GM12875 (cell line): Measurements from ENCODE around the gene LARGE1.

Source experiments
- H3K4me3 ChIP-seq: one replicate; pipeline ENCODE4 v1.5.1; 2011; ENCODE audit warnings: low read depth, low read length, control low read depth
- TF ChIP-seq, protein P1 (sequence below): IDR thresholded peaks from 2 replicates; pipeline ENCODE4 v1.5.1; 2011; ENCODE audit warnings: low read depth, mild to moderate bottlenecking, control low read depth, inconsistent platforms, low read length, moderate library complexity, borderline replicate concordance; ENCODE audit not compliant: insufficient read depth

Gene LARGE1

DNA sequence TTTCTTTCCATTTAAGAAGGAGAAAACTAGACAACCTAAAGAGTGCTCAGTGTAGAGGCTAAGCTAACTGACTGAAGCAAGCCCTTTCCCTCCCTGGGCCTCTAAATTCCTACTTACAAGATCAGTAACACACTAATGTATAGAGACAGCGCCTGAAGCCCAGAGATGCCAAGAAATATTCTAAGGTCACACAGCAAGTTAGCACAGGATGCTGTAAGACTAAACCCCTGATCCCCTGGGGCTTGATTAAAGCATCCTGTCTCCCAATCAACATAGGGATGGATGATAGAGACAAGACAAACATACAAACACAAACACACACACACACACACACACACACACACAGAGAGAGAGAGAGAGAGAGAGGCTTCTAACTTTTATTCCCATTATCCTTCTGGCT, 5.6 kb downstream of the LARGE1 start:
- no peak overlapping the region for H3K4me3 ChIP-seq
- TF ChIP-seq, protein P1, sequence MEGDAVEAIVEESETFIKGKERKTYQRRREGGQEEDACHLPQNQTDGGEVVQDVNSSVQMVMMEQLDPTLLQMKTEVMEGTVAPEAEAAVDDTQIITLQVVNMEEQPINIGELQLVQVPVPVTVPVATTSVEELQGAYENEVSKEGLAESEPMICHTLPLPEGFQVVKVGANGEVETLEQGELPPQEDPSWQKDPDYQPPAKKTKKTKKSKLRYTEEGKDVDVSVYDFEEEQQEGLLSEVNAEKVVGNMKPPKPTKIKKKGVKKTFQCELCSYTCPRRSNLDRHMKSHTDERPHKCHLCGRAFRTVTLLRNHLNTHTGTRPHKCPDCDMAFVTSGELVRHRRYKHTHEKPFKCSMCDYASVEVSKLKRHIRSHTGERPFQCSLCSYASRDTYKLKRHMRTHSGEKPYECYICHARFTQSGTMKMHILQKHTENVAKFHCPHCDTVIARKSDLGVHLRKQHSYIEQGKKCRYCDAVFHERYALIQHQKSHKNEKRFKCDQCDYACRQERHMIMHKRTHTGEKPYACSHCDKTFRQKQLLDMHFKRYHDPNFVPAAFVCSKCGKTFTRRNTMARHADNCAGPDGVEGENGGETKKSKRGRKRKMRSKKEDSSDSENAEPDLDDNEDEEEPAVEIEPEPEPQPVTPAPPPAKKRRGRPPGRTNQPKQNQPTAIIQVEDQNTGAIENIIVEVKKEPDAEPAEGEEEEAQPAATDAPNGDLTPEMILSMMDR: no peak

DNA sequence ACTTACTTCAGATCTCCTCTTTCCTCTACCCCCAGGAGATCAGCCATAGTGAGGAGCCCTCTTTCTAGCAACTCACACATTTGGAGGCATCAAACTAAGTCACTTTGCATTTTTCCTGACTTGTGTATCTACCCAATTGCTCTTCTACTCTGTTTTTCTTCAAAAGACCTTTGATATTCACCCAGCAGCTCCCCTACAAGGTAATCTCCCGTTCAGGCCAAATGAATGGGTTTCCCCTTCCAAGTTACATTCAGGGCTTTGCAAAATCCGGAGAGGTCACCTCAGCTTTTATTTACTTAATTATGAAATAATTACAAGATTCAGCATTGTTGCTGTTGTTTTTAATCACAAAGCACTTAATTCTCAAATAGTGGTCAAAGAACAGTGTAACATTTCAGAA, 6.1 kb downstream of the LARGE1 start:
- TF ChIP-seq, protein P1: no peak
- H3K4me3 ChIP-seq: no peak overlapping the region

DNA sequence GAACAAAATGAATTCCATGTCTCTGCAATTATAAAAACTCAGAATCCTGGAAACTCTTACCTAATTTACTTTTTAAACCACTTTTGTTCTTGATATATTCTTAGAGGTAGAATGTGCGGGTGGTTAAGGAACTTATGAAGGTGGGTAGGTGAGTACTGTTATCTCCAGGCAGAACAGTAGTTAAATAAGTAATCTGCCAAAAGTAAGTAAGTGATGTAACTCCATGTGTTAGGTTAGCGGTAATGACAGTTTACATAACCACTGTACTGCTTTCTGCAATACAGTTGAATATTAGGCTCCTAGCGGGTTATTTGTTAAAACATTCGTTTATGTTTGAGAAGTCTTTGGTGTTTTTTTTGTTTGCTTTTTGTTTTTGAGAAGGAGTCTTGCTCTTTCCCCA, 7.1 kb downstream of the LARGE1 start:
- no peak overlapping the region for H3K4me3 ChIP-seq
- TF ChIP-seq, protein P1: no peak

DNA sequence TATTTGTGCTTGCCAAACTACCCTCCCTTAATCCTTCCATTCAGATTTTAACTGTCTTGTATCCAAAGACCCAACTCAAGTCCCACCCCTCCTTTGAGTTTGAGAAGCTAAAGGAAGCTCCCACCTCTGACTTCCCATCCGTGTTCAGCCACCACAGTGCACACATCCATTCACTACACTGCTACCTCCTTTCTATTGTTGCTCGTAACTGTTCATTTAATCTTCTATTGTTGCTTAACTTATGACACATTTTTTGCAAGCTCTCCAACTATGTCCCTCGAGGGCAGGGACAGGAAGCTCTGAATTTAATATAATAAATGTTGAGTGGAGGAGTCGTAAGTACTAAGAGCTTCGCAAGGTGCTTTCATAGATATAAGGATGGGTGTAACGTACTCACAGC, 10.4 kb downstream of the LARGE1 start:
- TF ChIP-seq, protein P1: no peak
- H3K4me3 ChIP-seq: no peak overlapping the region

DNA sequence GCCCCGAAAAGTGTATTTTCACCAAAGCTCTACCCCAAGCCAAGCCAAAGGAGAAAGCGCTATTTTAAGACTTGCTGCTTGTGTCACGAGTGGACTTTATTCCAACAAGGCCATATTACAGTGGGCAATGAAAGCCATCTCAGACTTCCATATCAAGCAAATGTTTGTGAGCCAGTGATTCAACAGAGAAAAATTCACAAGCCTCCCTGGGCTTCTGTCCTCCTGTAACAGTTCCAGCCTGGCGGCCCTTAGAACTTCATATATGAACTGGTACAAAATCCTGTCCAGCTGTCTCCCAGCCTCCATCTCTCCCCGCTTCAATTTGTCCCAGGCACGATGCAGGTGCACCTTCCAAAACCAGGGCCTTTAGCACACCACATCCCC, 11.2 kb downstream of the LARGE1 start:
- TF ChIP-seq, protein P1: no peak
- H3K4me3 ChIP-seq: no peak overlapping the region

DNA sequence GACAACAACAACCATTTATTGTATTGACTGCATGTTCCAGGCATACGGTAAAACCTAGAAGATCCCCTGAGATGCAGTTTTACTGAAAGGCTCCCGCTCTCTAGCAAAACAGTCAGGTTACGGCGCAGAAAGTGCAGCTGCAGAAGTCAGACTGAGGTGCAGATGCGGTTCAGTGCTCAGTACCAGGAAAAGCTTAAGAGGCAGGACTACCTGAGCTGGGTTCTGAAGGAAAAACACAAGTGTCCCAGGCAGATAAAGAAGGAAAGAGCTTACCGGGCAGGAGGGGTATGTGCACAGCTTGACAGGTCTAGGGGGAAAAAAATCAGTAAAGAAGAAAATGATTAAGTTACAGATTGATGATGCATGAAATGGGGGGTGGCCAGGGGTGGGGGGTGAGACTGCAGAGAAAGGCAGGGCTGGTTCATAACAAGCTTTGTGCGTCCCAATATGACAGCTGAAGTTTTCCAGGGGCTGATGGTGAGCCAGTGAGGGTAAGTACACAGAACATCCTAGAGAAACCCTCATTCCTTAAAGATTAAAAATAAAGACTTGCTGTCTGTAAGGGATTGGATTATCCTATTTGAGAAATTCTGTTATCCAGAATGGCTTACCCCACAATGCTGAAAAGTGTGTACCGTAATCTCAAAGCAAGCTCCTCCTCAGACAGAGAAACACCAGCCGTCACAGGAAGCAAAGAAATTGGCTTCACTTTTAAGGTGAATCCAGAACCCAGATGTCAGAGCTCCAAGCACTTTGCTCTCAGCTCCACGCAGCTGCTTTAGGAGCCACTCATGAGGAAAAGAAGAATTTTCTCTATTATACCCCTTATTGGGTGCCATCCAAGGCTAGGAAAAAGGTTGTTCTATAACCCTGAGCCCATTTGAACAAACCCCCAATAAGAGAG, 11.9 kb downstream of the LARGE1 start:
- H3K4me3 ChIP-seq: no peak overlapping the region
- TF ChIP-seq, protein P1: no peak

DNA sequence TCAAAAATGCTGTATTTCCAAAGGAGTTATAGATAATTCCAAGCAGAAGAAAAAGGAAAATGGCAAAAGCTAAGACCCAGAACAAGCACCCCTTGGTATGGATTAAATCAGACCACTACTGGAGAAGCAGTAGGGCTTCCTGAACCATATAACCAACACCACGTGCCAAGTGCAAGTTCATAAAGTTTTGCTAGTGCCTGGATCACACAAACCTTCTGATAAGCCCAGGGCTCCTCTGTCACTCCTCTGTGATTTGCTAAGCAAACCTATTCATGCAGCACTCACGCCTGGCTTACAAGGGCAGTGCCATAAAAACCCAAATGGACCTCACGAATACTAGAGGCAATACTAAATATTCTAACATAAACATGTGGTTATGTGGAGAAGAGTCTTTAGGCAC, 13.3 kb downstream of the LARGE1 start:
- TF ChIP-seq, protein P1: no peak

More for the DNA sequence above, 13.3 kb downstream of the LARGE1 start:
- H3K4me3 ChIP-seq: no peak overlapping the region
